Bronchial epithelial cell (primary cell): ENCODE measurements around the gene CYP21A2. TPM values are rescaled to one million over a fixed set of nuclear protein-coding genes. Genes with fewer than 3 reads are reported as not detected.
"Not testable (repeated sequence)": the region's sequence is repeated elsewhere in the genome, so short reads cannot be mapped to it uniquely, and the experiment has no call there.

ENCODE experiments used
- DNase-seq: peaks from one replicate; pipeline ENCODE4 v3.0.0-alpha.2; 2010; ENCODE audit warnings: low read depth
- FAIRE-seq: peaks from 2 replicates; lab custom pipeline; 2011; peaks lifted over from hg19 to GRCh38; lab: Jason Lieb, UNC
- H3K27me3 ChIP-seq: 2 replicates; pipeline ENCODE4 v1.5.1; 2011; ENCODE audit warnings: low read length; ENCODE audit not compliant: control insufficient read depth, insufficient read depth
- H3K36me3 ChIP-seq: 2 replicates; pipeline ENCODE4 v1.5.1; 2011; ENCODE audit warnings: low read length; ENCODE audit not compliant: control insufficient read depth, insufficient read depth
- H3K4me3 ChIP-seq: 2 replicates; pipeline ENCODE4 v1.5.1; 2011; ENCODE audit warnings: mild to moderate bottlenecking, low read depth, low read length, control low read depth
- total RNA-seq: library from RNA; depleted of rRNA; stranded (reverse); fragments of >200 nt; gene quantifications from 2 replicates; pipeline ENCODE4 v1.2.1, GENCODE V29; 2014
- TF ChIP-seq, protein P1 (sequence below): IDR thresholded peaks from 2 replicates; pipeline ENCODE4 v1.5.1; 2011; ENCODE audit warnings: mild to moderate bottlenecking, moderate library complexity, low read length, control low read depth, inconsistent platforms; ENCODE audit not compliant: insufficient read depth, severe bottlenecking

Gene CYP21A2
- total RNA-seq, 1 donor from 2014 or later, result not detected

DNA sequence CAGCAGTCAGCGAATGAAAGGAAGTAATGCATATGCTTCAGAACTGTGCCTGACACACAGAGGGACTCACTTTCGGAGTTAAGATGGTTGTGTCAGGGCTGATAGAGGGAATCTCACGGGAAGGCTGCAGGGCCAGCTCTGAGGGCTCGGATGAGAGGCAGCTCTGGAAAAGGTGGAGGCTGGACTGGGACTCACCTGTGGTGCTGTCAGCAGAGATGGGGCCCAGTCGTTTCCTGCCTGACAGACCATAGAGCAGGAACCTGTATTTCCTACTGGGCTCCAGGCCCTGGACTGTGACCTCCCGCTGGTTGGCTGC is 9.3 kb downstream of the CYP21A2 start:
- TF ChIP-seq, protein P1, sequence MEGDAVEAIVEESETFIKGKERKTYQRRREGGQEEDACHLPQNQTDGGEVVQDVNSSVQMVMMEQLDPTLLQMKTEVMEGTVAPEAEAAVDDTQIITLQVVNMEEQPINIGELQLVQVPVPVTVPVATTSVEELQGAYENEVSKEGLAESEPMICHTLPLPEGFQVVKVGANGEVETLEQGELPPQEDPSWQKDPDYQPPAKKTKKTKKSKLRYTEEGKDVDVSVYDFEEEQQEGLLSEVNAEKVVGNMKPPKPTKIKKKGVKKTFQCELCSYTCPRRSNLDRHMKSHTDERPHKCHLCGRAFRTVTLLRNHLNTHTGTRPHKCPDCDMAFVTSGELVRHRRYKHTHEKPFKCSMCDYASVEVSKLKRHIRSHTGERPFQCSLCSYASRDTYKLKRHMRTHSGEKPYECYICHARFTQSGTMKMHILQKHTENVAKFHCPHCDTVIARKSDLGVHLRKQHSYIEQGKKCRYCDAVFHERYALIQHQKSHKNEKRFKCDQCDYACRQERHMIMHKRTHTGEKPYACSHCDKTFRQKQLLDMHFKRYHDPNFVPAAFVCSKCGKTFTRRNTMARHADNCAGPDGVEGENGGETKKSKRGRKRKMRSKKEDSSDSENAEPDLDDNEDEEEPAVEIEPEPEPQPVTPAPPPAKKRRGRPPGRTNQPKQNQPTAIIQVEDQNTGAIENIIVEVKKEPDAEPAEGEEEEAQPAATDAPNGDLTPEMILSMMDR, result no peak
- H3K36me3 ChIP-seq, result no peaks in the 10 kb centered on the region
- FAIRE-seq, result no peak
- H3K27me3 ChIP-seq, result peaks cover 3% of the 10 kb centered on the region
- DNase-seq, result no peak
- no peak overlapping the region for H3K4me3 ChIP-seq

- Histone ChIP-seq H3K27me3 (peaks cover 3% of the 10 kb centered on the region), H3K36me3 (no peaks in the 10 kb centered on the region), H3K4me3 (no peak overlapping the region)
- FAIRE-seq (no peak), DNase-seq (peak; percentile 15)
- TF ChIP-seq, protein P1, result peak; percentile 93
Observed at GRCh38 chr6:32047855-32048766, 9.9 kb downstream of the CYP21A2 start.

- not testable (repeated sequence) for DNase-seq, FAIRE-seq, H3K36me3 ChIP-seq, H3K4me3 ChIP-seq, H3K27me3 ChIP-seq
Observed at GRCh38 chr6:32049149-32049548, 10.9 kb downstream of the CYP21A2 start.

DNA sequence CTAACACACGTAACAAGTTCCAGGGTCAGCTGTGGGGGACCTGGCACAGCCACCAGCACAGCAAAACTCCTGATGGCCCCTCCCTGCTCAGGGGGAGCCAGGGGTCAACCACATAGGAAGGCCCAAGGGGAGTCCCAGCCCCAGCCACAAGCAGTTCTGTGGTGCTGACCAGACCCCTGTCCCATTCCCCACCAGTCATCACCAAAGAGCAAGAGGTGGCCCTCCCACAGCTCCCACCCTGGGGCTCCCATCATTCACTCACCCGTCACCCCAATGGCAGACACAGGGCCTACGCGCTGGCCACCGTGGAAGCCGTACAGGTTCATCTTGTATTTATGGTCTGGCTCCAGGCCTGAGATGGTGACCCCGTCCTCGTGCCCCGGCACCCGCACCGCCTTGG is 11.5 kb downstream of the CYP21A2 start:
- H3K36me3 ChIP-seq, H3K27me3 ChIP-seq, FAIRE-seq, H3K4me3 ChIP-seq, DNase-seq: not testable (repeated sequence)

GRCh38 chr6:32050562-32050961 is 12.3 kb downstream of the CYP21A2 start:
- DNase-seq (no peak), FAIRE-seq (no peak)
- H3K36me3 ChIP-seq, result no peaks in the 10 kb centered on the region
- TF ChIP-seq, protein P1, result no peak
- no peak overlapping the region for H3K4me3 ChIP-seq
- peaks cover 3% of the 10 kb centered on the region for H3K27me3 ChIP-seq

DNA sequence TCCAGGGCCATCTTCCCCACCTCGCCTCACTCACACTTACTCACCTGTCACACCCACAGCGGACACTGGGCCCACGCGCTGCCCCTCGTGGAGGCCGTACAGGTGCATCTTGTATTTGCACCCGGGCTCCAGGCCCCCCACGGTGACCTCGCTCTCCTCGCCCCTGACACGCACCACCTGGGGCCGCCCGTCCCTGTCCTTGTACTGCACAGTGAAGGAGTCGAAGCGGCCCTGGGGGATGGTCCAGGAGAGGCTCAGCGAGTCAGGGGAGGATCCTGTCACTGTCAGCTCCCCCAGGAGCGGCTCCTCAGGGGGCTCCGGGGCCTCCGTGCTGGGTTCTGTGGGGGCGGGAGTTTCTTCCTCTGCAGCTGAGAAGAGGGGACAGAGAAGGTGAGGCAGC is 14.4 kb downstream of the CYP21A2 start:
- H3K4me3 ChIP-seq, DNase-seq, H3K27me3 ChIP-seq, FAIRE-seq, H3K36me3 ChIP-seq: not testable (repeated sequence)

DNA sequence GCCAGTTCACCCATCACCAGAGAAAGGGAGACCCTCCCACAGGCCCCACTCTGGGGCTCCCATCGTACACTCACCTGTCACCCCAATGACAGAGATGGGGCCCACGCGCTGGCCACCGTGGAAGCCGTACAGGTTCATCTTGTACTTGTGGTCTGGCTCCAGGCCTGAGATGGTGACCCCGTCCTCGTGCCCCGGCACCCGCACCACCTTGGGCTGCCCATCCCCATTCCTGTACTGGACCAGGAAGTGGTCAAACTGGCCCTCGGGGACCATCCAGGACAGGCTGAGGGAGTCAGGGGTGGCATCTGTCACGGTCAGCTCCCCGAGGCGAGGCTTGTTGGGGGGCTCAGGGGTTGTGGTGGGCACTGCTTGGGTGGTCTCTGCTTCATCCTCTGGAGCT is 15.1 kb downstream of the CYP21A2 start:
- DNase-seq, H3K4me3 ChIP-seq, FAIRE-seq, H3K36me3 ChIP-seq, H3K27me3 ChIP-seq: not testable (repeated sequence)

DNA sequence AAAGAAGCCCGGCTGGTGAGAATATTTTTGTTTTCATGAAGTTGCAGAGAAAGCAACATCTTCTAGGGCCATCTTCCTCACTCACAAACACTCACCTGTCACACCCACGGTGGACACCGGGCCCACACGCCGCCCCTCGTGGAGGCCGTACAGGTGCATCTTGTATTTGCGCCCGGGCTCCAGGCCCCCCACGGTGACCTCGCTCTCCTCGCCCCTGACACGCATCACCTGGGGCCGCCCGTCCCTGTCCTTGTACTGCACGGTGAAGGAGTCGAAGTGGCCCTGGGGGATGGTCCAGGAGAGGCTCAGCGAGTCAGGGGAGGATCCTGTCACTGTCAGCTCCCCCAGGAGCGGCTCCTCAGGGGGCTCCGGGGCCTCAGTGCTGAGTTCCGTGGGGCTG is 17.5 kb downstream of the CYP21A2 start:
- FAIRE-seq, DNase-seq, H3K36me3 ChIP-seq, H3K27me3 ChIP-seq, H3K4me3 ChIP-seq: not testable (repeated sequence)
